K562 (cell line): ENCODE data around the gene RPS28. TPM values are rescaled to one million over a fixed set of nuclear protein-coding genes. Genes with fewer than 3 reads are reported as not detected.

Experiments
- DMBX1 ChIP-seq: fragments of 250-450 bp; sonication (Bioruptor Pico); IDR thresholded peaks from 2 replicates; pipeline ENCODE4 v1.8.0; 2022; ENCODE audit warnings: inconsistent platforms, mild to moderate bottlenecking, moderate library complexity, borderline replicate concordance
- FOSL1 ChIP-seq: fragments of 200-800 bp; sonication (Bioruptor generic); conservative IDR thresholded peaks from 2 replicates; pipeline ENCODE4 v1.6.1; 2016; ENCODE audit warnings: missing genetic modification characterization, missing compliant biosample characterization
- KAT7 ChIP-seq: sonication (generic); formaldehyde crosslinking; IDR thresholded peaks from 2 replicates; pipeline ENCODE4 v1.8.0; 2022; ENCODE audit warnings: missing genetic modification reagents, mild to moderate bottlenecking, borderline replicate concordance
- KDM5B ChIP-seq: fragments of 200-600 bp; sonication (generic); IDR thresholded peaks from 2 replicates; pipeline ENCODE4 v1.6.1; 2012; ENCODE audit warnings: low read depth, mild to moderate bottlenecking, moderate library complexity, low read length, control low read depth, inconsistent platforms; ENCODE audit not compliant: insufficient replicate concordance
- MTA3 ChIP-seq: fragments of 450-650 bp; formaldehyde crosslinking; IDR thresholded peaks from 2 replicates; pipeline ENCODE4 v1.6.1; 2017; ENCODE audit warnings: mild to moderate bottlenecking, borderline replicate concordance
- MXD1 ChIP-seq: fragments of 250-450 bp; sonication (Bioruptor Pico); IDR thresholded peaks from 2 replicates; pipeline ENCODE4 v1.8.0; 2021; ENCODE audit warnings: borderline replicate concordance, mild to moderate bottlenecking, moderate library complexity; ENCODE audit not compliant: poor library complexity, severe bottlenecking
- NCOA2 ChIP-seq, 2 experiments: fragments of 450-650 bp; IDR thresholded peaks; 2 replicates each; pipeline ENCODE4 v1.6.1; 2018; ENCODE audit warnings: mild to moderate bottlenecking in 2 of 2, moderate library complexity in 1 of 2; ENCODE audit not compliant: partially characterized antibody in 2 of 2
- NFE2 ChIP-seq: IDR thresholded peaks from 2 replicates; pipeline ENCODE4 v1.6.1; 2014; ENCODE audit warnings: antibody characterized with exemption, low read depth
- PHF8 ChIP-seq: fragments of 200-600 bp; sonication (generic); IDR thresholded peaks from 2 replicates; pipeline ENCODE4 v1.6.1; 2012; ENCODE audit warnings: mixed run types, mild to moderate bottlenecking, inconsistent platforms, low read length, moderate library complexity, borderline replicate concordance
- TAL1 ChIP-seq: fragments of 450-650 bp; IDR thresholded peaks from 2 replicates; pipeline ENCODE4 v1.6.1; 2016; ENCODE audit warnings: mild to moderate bottlenecking
- UBTF ChIP-seq, 2 experiments: IDR thresholded peaks; 2 replicates each; pipeline ENCODE4 v1.6.1; 2012; ENCODE audit warnings: improper control_type of control experiment in 2 of 2, low read depth in 2 of 2, low read length in 2 of 2, borderline replicate concordance in 1 of 2
- ZNF23 ChIP-seq: fragments of 250-450 bp; sonication (Bioruptor Pico); IDR thresholded peaks from 2 replicates; pipeline ENCODE4 v1.4.0; 2020; ENCODE audit warnings: mild to moderate bottlenecking
- ZNF24 ChIP-seq: fragments of 450-650 bp; IDR thresholded peaks from 2 replicates; pipeline ENCODE4 v1.6.1; 2016
- ZNF318 ChIP-seq, 2 experiments: fragments of 450-650 bp; IDR thresholded peaks; 2 replicates each; pipeline ENCODE4 v1.6.1; 2016; ENCODE audit warnings: mild to moderate bottlenecking in 2 of 2, borderline replicate concordance in 1 of 2, low read depth in 1 of 2, moderate library complexity in 1 of 2
- ZNF766 ChIP-seq: fragments of 200-800 bp; sonication (Bioruptor generic); conservative IDR thresholded peaks from 2 replicates; pipeline ENCODE4 v1.6.1; 2016; ENCODE audit warnings: missing genetic modification characterization, missing compliant biosample characterization
- ZNF785 ChIP-seq: fragments of 250-450 bp; sonication (Bioruptor Pico); IDR thresholded peaks from 2 replicates; pipeline ENCODE4 v1.4.0; 2020; ENCODE audit warnings: mild to moderate bottlenecking
- polyA plus RNA-seq, 8 experiments: library from polyadenylated mRNA; depleted of rRNA in 4 of 8; stranded (reverse) in 5 of 8; unstranded in 3 of 8; fragments of >200 nt; fragmentation: Nextera tagmentation in 2 of 8; fragmentation: Illumina TruSeq in 1 of 8; extraction: Ambion mirVana in 2 of 8; extraction: Trizol in 1 of 8; gene quantifications; 2 replicates each; pipeline versions ENCODE4 v1.2.1 to v1.2.3, GENCODE V29; 2011 to 2014; ENCODE audit warnings: inconsistent platforms in 1 of 8, missing spikeins in 1 of 8
- total RNA-seq, 7 experiments: library from RNA; depleted of rRNA in 6 of 7; stranded (reverse); fragments of >200 nt in 6 of 7; fragmentation: Illumina TruSeq in 2 of 7; extraction: Trizol in 2 of 7; gene quantifications; 2 replicates each; pipeline versions ENCODE4 v1.2.1 to v1.2.3, GENCODE V29; 2011 to 2021; ENCODE audit warnings: low replicate concordance in 1 of 7

Gene RPS28
- total and polyA plus RNA-seq, 9 of the 15 experiments (the other 6 are each of a cell fraction or from before 2014, with no cell fraction given): 165 to 2,827 (median 1,303) TPM

- TF ChIP-seq MXD1 (CRISPR knock-in tag): no peak
- TF ChIP-seq NFE2: peak; percentile 59
- TF ChIP-seq UBTF (IDR thresholded peaks at IDR 0.05; ENCODE audit: borderline replicate concordance in 1 of 2, low read depth in 2 of 2, low read length in 2 of 2): peak in 1 of 2 experiments; percentile 75; a peak in 1 of 4 replicates
- TF ChIP-seq ZNF766: no peak
- TF ChIP-seq NCOA2 (IDR thresholded peaks at IDR 0.05; ENCODE audit: partially characterized antibody in 2 of 2): peak in 1 of 2 experiments; percentile 27
- peak; percentile 40; the same call in 1 of the 2 replicates for TF ChIP-seq DMBX1
- TF ChIP-seq ZNF23: no peak
- TF ChIP-seq FOSL1 (tag): peak; percentile 93
- no peak for TF ChIP-seq KAT7 (CRISPR knock-in tag)
- TF ChIP-seq ZNF24: no peak; the same call in 1 of the 2 replicates
- TF ChIP-seq ZNF318 (IDR thresholded peaks at IDR 0.05; ENCODE audit: borderline replicate concordance in 1 of 2, low read depth in 1 of 2): peak in 1 of 2 experiments; percentile 42; a peak in 1 of 4 replicates
- TF ChIP-seq TAL1: no peak
- no peak for TF ChIP-seq KDM5B
- TF ChIP-seq ZNF785 (CRISPR knock-in tag): no peak
- TF ChIP-seq MTA3: 0 out of 2 replicates have a peak, but pooled peaks have one; percentile 31
- TF ChIP-seq PHF8: no peak
These were observed 34.5 kb downstream of the RPS28 start (continued) for GRCh38 chr19:8355631-8356402.
